IPS-11a (cell line): ENCODE results near the gene UACA.
"Not testable (repeated sequence)": the region's sequence is repeated elsewhere in the genome, so short reads cannot be mapped to it uniquely, and the experiment has no call there.

Experiments used
- H3K4me3 ChIP-seq: one replicate; pipeline ENCODE4 v1.5.1; 2013; ENCODE audit warnings: low read depth, low read length, control low read depth

UACA gene

DNA sequence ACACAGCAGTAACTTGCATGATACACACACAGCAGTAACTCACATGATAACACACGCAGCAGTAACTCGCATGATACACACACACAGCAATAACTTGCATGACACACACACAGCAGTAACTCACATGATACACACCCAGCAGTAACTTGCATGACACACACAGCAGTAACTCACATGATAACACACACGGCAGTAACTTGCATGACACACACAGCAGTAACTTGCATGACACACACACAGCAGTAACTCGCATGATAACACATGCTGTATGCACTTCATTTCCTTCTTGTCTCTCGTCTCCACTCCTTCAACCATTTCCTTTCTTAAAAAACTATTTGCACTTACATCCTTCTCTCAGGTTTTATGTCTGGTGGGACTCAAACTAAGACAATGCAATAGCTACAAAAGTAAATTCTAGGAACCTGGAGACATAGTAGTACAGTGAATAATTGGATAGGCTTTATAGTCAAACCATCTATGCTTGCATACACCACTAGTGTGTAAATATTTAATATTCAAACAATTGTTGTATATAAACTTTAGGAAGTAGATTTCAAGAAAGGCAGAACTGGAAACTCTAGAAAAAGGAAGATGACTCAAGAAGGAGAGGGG lies 130.8 kb downstream of the UACA start:
- H3K4me3 ChIP-seq = no peak overlapping the region

DNA sequence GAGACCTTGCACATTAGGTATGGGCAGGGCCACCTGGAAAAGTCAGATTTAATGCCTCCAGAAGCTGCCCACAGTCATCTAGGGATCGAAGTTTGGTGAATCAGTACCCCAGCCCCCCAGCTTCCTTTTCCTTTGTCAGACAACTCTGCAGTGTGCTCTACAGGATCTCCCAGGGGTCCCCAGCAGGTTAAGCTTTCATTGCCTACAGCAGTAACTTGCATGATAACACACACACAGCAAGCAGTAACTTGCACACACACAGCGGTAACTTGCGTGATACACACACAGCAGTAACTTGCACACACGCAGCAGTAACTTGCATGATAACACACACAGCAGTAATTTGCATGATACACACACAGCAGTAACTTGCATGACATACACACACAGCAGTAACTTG lies 131.3 kb downstream of the UACA start:
- H3K4me3 ChIP-seq = no peak overlapping the region

GRCh38 chr15:70629735-70630273 lies 133.6 kb downstream of the UACA start:
- H3K4me3 ChIP-seq = no peak overlapping the region

DNA sequence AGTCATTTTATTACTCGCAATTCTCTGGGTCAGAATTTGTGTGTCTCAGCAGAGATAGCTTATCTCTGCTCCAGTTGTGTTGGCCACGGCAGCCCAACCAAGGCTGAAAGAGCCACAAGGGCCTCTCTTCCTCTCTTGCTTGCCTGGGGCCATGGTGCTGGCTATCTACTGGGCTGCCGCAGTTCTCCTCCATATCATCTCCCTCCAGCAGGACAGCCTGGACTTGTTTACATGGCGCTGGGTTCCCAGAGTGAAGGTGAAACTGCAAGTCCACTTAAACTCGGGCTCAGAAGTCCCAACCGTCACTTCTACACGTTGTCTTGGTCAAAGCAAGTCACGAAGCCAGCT lies 134.8 kb downstream of the UACA start:
- H3K4me3 ChIP-seq = no peak overlapping the region

DNA sequence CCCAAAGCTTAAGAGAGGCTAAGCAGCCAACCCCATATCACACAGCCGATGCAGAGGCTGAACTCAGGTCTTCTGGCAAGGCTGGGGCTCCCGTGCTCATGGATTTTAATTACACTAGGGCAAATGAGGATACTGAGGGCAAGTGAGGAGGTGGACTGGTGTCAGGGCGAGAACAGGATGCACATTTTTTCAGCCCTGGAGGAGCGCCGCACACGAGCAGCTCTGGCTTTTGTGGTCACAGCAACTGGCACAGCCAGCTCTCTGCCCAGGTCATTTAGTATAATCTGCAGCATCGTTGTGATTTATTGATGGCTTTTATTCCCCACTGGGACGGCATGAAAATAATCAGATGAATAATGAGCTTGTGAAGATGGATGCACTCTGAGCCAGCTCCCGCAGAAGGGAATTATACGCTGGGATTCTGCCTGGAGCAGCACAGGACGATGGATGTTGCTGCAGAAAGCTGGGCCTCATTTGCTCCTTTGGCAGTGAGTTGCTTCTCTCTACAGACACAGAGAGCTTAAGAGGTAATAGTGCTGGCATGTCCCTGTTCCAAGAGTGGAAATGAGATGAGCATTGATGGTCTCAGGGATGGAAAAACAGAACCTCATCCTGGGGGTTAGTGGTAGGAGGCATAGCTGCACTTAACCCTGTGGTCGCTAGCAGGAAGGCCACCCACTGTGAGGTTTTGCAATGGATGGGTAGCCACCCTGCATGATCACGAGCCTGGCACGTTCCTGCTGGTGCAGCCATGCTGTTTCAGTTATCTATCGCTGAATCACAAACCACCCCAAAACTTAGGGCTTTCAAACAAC lies 135.4 kb downstream of the UACA start:
- H3K4me3 ChIP-seq = no peak overlapping the region

DNA sequence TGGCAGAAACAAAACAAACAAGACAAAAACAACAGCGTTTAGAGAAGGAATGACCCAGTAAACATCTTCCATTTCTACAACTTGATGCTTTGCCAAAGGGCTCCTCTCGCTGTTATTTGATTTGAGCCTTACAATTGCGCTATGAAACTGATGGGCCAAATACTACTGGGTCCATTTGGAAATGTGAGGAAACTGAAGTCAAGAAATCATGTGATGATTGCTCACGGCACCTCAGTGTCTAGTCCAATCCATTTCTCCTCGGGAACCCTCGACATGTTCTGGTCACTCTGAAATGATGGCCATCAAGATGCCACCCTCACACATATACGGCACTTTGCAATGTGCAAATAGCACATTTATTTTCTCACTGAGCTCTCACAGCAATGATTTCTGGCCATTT lies 136.0 kb downstream of the UACA start:
- no peak overlapping the region for H3K4me3 ChIP-seq

- no peak overlapping the region for H3K4me3 ChIP-seq
Observed at GRCh38 chr15:70625438-70625837, 137.9 kb downstream of the UACA start.

- H3K4me3 ChIP-seq = no peak overlapping the region
Observed at GRCh38 chr15:70625011-70625410, 138.3 kb downstream of the UACA start.

DNA sequence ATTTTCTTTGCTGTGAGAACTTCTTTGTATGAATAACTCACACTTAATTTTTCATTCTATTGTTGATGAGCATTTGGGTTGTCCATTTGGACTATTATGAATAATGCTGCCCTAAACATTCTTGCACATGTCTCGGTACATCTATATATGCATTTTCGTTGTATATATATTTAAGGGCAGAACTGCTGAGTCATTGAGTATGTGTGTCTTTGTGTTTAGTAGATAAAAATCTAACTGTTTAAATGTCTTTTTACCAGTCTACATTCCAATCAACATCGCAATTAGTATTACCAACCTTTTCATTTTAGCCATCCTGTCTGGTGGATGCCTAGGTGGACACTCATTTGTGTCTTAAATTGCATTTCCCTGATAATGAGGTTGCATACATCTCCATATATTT lies 144.4 kb downstream of the UACA start:
- no peak overlapping the region for H3K4me3 ChIP-seq

DNA sequence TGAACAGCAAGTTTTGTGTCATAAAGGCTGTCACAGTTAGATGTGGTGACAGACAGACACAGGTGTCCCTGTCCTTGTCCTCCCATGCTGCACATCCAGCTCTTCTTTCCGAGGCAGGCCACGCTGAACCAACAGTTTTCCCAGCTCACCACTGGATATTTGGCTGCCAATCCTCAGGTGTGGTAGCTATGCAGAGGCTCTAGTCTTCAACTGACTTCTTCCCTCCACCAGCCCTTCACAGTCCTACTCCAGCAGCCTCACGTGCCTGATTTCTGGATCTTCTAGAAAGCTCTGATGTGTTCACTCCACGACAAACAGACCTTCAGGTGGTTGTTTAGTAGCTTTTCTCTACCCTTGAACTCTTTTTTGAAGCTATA lies 145.5 kb downstream of the UACA start:
- no peak overlapping the region for H3K4me3 ChIP-seq

DNA sequence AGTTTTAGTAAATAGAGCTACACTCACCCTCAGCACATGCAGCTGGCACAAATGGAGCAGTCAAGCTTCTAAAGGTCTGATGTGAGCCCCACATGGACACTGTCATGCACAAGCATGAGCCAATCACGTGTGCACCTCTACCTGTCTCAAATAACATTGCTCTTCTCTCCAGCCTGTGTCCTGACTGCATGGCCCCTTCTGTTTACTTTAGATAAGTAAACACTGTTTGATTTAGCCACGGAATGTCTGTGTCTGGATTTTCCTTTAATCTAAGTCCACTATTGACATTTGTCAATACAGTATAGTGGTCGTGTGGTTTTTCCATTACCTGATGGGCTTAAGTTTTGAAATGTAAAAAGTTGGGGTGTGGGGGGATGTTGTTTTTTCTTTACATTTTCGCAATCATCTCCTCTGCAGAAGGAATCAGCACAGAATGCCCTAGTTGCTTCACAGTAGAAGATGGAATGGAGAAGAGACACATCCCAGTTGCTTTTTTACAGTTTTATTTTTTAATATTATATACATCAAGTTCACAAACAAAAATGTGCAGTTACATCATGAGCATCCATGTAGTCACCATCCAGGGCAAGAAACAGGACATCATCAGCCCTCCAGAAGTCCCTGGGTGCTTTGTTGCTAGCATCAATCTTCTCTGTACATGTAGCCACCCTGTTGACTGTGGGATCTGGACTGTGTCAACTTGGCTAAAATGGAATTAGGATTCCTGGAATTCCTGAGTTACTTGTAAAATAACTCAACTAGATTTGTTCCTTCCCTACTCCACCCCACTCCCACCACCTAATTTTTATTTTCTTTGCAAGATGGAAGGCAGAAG lies 146.1 kb downstream of the UACA start:
- H3K4me3 ChIP-seq = no peak overlapping the region

GRCh38 chr15:70616311-70616756 lies 147.0 kb downstream of the UACA start:
- H3K4me3 ChIP-seq = not testable (repeated sequence)

- H3K4me3 ChIP-seq = no peak overlapping the region
Observed at GRCh38 chr15:70615435-70616310, 147.7 kb downstream of the UACA start.

- no peak overlapping the region for H3K4me3 ChIP-seq
Observed at GRCh38 chr15:70614221-70614620, 149.1 kb downstream of the UACA start.

GRCh38 chr15:70613271-70613670 lies 150.1 kb downstream of the UACA start:
- no peak overlapping the region for H3K4me3 ChIP-seq

GRCh38 chr15:70611286-70611685 lies 152.1 kb downstream of the UACA start:
- H3K4me3 ChIP-seq = no peak overlapping the region

DNA sequence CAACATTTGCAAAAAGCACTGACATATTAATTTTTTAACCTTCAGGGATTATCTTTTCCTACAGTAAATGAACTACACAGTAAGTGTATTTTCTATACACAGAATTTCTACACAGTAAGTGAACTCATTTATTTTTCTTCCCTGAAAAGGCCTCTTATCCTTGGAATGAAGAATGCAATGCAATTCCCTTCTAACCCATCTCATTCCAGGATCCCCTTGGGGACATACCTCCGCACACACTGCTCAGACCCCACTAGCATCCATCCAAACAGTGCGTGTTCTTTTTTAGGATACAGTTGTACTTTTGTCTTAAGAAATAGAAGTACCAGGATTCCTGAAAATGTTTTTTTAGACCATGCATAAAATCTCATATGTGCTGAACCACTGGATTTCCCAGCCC lies 152.8 kb downstream of the UACA start:
- H3K4me3 ChIP-seq = no peak overlapping the region

DNA sequence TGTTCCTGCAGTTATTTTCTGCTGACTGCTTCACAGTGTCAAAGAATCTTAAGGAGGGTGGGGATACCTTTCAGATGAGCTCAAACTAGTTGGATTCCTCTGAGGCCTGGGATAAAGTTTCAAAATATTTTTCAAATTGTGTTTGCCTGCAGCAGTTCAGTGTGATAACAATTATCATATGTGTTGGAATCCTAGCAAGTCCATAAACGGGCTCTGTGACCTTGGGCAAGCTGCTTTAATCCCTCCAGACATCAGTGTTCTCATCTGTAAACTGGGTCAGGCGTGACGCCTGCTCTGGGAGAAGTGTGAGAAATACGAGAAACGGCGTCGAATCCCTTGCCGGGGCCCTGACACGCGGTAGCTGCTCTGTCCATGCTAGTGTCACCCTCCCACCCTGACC lies 153.5 kb downstream of the UACA start:
- H3K4me3 ChIP-seq = no peak overlapping the region

DNA sequence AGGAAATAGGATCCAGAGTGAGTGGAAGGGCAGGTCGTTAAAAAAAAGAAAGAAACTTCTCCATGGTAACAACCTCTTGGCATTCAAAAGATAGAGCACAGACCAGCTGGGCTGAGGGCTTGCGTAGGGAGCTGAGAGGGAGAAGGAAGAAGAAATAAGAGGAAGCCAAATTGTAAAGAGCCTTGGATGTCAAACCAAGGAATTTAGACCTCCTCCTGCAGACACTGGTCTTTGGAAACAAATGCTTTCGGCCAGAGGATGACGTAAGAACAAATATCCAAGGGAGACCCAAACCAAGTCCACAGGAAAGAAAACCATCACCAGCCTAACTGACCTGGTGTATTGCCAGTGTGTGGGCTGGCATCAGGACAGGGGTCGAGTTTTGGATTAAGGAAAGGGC lies 155.2 kb downstream of the UACA start:
- no peak overlapping the region for H3K4me3 ChIP-seq

DNA sequence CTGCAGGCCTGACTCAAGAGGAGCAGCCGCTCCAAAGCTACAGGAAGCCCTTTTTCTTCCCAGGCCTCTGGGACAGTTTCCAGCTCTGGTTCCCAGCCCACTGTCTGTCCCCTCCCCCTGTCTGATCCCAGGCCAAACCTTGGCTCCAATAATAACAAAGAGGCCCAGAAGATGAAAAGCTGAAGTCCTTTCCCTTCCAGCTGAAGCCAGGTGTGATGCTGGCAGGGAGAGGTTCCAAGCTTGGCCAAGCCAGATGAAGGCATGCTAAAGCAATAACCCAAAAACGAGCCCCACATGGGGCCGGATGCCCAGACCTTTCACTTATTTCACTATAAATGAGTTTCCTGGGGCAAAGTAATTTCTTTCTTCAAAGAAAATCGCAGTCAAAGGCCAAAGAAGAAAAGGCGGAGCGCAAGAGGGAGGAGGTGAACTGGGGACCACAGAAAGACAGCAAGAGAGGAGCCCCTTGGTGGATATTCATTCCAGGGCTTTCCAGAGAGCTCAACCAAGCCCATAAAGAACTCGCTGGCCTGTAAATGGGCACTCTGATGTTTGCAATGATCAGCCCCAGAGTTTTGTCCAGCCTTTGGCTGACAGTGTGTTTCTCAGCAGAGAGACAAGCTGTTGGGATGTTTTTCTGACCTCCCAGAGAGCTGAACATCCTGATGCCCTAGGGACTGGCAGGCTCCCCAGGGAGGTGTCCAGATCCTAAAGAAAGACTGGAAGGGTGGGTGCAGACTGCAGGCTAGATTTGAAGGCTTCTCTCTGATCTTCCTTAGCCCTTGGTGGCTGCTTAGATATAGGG lies 157.6 kb downstream of the UACA start:
- no peak overlapping the region for H3K4me3 ChIP-seq
